NT2/D1 (cell line): ENCODE measurements around the gene GNAO1.

ENCODE experiments used
- YY1 ChIP-seq: IDR thresholded peaks from 2 replicates; pipeline ENCODE4 v1.6.1; 2011; ENCODE audit not compliant: insufficient read length, insufficient read depth
- ZNF274 ChIP-seq: IDR thresholded peaks from 2 replicates; pipeline ENCODE4 v1.6.1; 2011; ENCODE audit warnings: mild to moderate bottlenecking, low read depth, low read length

- no peak for TF ChIP-seq YY1
- TF ChIP-seq ZNF274: no peak
These were observed 191.2 kb downstream of the GNAO1 start for GRCh38 chr16:56382459-56382858.
